K562 (cell line): Measurements from ENCODE around the gene ZNF358. TPM values are rescaled to one million over a fixed set of nuclear protein-coding genes. Genes with fewer than 3 reads are reported as not detected.

ENCODE experiments used
- BRD9 ChIP-seq: fragments of 450-650 bp; IDR thresholded peaks from 2 replicates; pipeline ENCODE4 v1.6.1; 2018; ENCODE audit warnings: low read depth; ENCODE audit not compliant: partially characterized antibody
- C11orf30 ChIP-seq: fragments of 450-650 bp; IDR thresholded peaks from 2 replicates; pipeline ENCODE4 v1.6.1; 2016; ENCODE audit warnings: low read depth, mild to moderate bottlenecking
- EHMT2 ChIP-seq: fragments of 450-650 bp; IDR thresholded peaks from 2 replicates; pipeline ENCODE4 v1.6.1; 2018; ENCODE audit warnings: antibody characterized with exemption
- FOXA3 ChIP-seq, 2 experiments: fragments of 450-650 bp in 1 of 2; sonication (generic) in 1 of 2; formaldehyde crosslinking; IDR thresholded peaks in 1 of 2; conservative IDR thresholded peaks in 1 of 2; 2 replicates each; pipeline versions ENCODE4 v1.4.0 to v1.8.0; 2020 to 2022; ENCODE audit warnings: mild to moderate bottlenecking in 2 of 2, missing genetic modification reagents in 1 of 2
- FOXO4 ChIP-seq: fragments of 450-650 bp; formaldehyde crosslinking; IDR thresholded peaks from 2 replicates; pipeline ENCODE4 v1.4.0; 2020; ENCODE audit warnings: mild to moderate bottlenecking, moderate library complexity
- HBP1 ChIP-seq: fragments of 450-650 bp; formaldehyde crosslinking; IDR thresholded peaks from 2 replicates; pipeline ENCODE4 v1.4.0; 2022; ENCODE audit warnings: missing genetic modification characterization
- MXD1 ChIP-seq: fragments of 250-450 bp; sonication (Bioruptor Pico); IDR thresholded peaks from 2 replicates; pipeline ENCODE4 v1.8.0; 2021; ENCODE audit warnings: borderline replicate concordance, mild to moderate bottlenecking, moderate library complexity; ENCODE audit not compliant: poor library complexity, severe bottlenecking
- PHB2 ChIP-seq: fragments of 450-650 bp; IDR thresholded peaks from 2 replicates; pipeline ENCODE4 v1.6.1; 2017; ENCODE audit warnings: low read depth
- PHF20 ChIP-seq: fragments of 450-650 bp; IDR thresholded peaks from 2 replicates; pipeline ENCODE4 v1.6.1; 2018; ENCODE audit not compliant: partially characterized antibody
- SMC3 ChIP-seq: conservative IDR thresholded peaks from 2 replicates; pipeline ENCODE4 v1.6.1; 2011; ENCODE audit warnings: low read depth, low read length, improper control_type of control experiment; ENCODE audit not compliant: insufficient read depth
- TAF1 ChIP-seq: IDR thresholded peaks from 2 replicates; pipeline ENCODE4 v1.6.1; 2011; ENCODE audit warnings: mild to moderate bottlenecking, low read length, moderate library complexity; ENCODE audit not compliant: insufficient read depth, control insufficient read depth, severe bottlenecking; ENCODE audit errors: extremely low read depth
- TSHZ1 ChIP-seq: fragments of 250-450 bp; sonication (Bioruptor Pico); IDR thresholded peaks from 2 replicates; pipeline ENCODE4 v1.4.0; 2020; ENCODE audit warnings: mild to moderate bottlenecking, moderate library complexity
- ZNF277 ChIP-seq: fragments of 250-450 bp; sonication (Bioruptor Pico); IDR thresholded peaks from 2 replicates; pipeline ENCODE4 v1.8.0; 2022; ENCODE audit warnings: inconsistent platforms, mild to moderate bottlenecking, moderate library complexity, borderline replicate concordance
- ZNF639 ChIP-seq, 2 experiments: fragments of 200-800 bp in 1 of 2; sonication (Bioruptor generic) in 1 of 2; sonication (generic) in 1 of 2; formaldehyde crosslinking in 1 of 2; IDR thresholded peaks in 1 of 2; conservative IDR thresholded peaks in 1 of 2; 2 replicates each; pipeline versions ENCODE4 v1.5.0 to v1.6.1; 2016 to 2020; ENCODE audit warnings: missing compliant biosample characterization in 1 of 2, missing genetic modification characterization in 1 of 2, missing genetic modification reagents in 1 of 2
- ZZZ3 ChIP-seq: fragments of 450-650 bp; IDR thresholded peaks from 2 replicates; pipeline ENCODE4 v1.6.1; 2016; ENCODE audit warnings: antibody characterized with exemption, mild to moderate bottlenecking, moderate library complexity
- polyA plus RNA-seq, 8 experiments: library from polyadenylated mRNA; depleted of rRNA in 4 of 8; stranded (reverse) in 5 of 8; unstranded in 3 of 8; fragments of >200 nt; fragmentation: Nextera tagmentation in 2 of 8; fragmentation: Illumina TruSeq in 1 of 8; extraction: Ambion mirVana in 2 of 8; extraction: Trizol in 1 of 8; gene quantifications; 2 replicates each; pipeline versions ENCODE4 v1.2.1 to v1.2.3, GENCODE V29; 2011 to 2014; ENCODE audit warnings: inconsistent platforms in 1 of 8, missing spikeins in 1 of 8
- total RNA-seq, 7 experiments: library from RNA; depleted of rRNA in 6 of 7; stranded (reverse); fragments of >200 nt in 6 of 7; fragmentation: Illumina TruSeq in 2 of 7; extraction: Trizol in 2 of 7; gene quantifications; 2 replicates each; pipeline versions ENCODE4 v1.2.1 to v1.2.3, GENCODE V29; 2011 to 2021; ENCODE audit warnings: low replicate concordance in 1 of 7

The ZNF358 gene
- total and polyA plus RNA-seq, 9 of the 15 experiments (the other 6 are each of a cell fraction or from before 2014, with no cell fraction given), result 0.04 to 17.2 (median 4.9) TPM

- TF ChIP-seq ZNF277 (CRISPR knock-in tag), result no peak
- TF ChIP-seq ZZZ3, result 0 out of 2 replicates have a peak, but pooled peaks have one; percentile 23
- no peak for TF ChIP-seq HBP1 (CRISPR knock-in tag)
- peak; percentile 95 for TF ChIP-seq PHF20
- TF ChIP-seq FOXO4 (CRISPR knock-in tag), result no peak
- no peak for TF ChIP-seq PHB2
- TF ChIP-seq TSHZ1 (CRISPR knock-in tag), result no peak
- TF ChIP-seq FOXA3 (CRISPR knock-in tag; conservative IDR thresholded peaks at IDR 0.05 in 1 of 2, IDR thresholded peaks at IDR 0.05 in 1 of 2), result peak in 1 of 2 experiments; percentile 74; a peak in 2 of 4 replicates
- no peak for TF ChIP-seq ZNF639 (CRISPR knock-in tag; conservative IDR thresholded peaks at IDR 0.05 in 1 of 2, IDR thresholded peaks at IDR 0.05 in 1 of 2)
- TF ChIP-seq EHMT2, result no peak
- TF ChIP-seq C11orf30, result peak; percentile 95
- peak; percentile 55 for TF ChIP-seq TAF1
- TF ChIP-seq SMC3, result 0 out of 2 replicates have a peak, but pooled peaks have one; percentile 11
- peak; percentile 24 for TF ChIP-seq BRD9
- peak; percentile 57 for TF ChIP-seq MXD1 (CRISPR knock-in tag)
Measured at GRCh38 chr19:7522072-7522922, 6.4 kb downstream of the ZNF358 start, which contains the start of gene MCOLN1 (continued).
